ENCODE measurements around the gene TFB1M.
"Not testable (repeated sequence)": the region's sequence is repeated elsewhere in the genome, so short reads cannot be mapped to it uniquely, and the experiment has no call there.

TFB1M gene

GRCh38 chr6:155297669-155298068, 16.6 kb downstream of the TFB1M start:
- DNase-seq (ENCODE audit: low spot score), result no peak

- no peak for DNase-seq (ENCODE audit: low spot score)
Measured at GRCh38 chr6:155292711-155293110, 21.6 kb downstream of the TFB1M start.

- no peak for DNase-seq (ENCODE audit: low spot score)
Measured at GRCh38 chr6:155291291-155291690, 23.0 kb downstream of the TFB1M start.

- DNase-seq (ENCODE audit: low spot score), result no peak
Measured at GRCh38 chr6:155290491-155290890, 23.8 kb downstream of the TFB1M start.

- DNase-seq (ENCODE audit: low spot score), result no peak
Measured at GRCh38 chr6:155287762-155288161, 26.5 kb downstream of the TFB1M start.

GRCh38 chr6:155284775-155285174, 29.5 kb downstream of the TFB1M start:
- DNase-seq (ENCODE audit: low spot score), result no peak

GRCh38 chr6:155278319-155279049, 35.8 kb downstream of the TFB1M start:
- DNase-seq (ENCODE audit: low spot score), result no peak

- DNase-seq (ENCODE audit: low spot score), result no peak
Measured at GRCh38 chr6:155276638-155277037, 37.6 kb downstream of the TFB1M start.

- DNase-seq (ENCODE audit: low spot score), result no peak
Measured at GRCh38 chr6:155275808-155276480, 38.3 kb downstream of the TFB1M start.

GRCh38 chr6:155274533-155274932, 39.8 kb downstream of the TFB1M start:
- no peak for DNase-seq (ENCODE audit: low spot score)

- no peak for DNase-seq (ENCODE audit: low spot score)
Measured at GRCh38 chr6:155274106-155274505, 40.2 kb downstream of the TFB1M start.

GRCh38 chr6:155273431-155273830, 40.9 kb downstream of the TFB1M start:
- no peak for DNase-seq (ENCODE audit: low spot score)

GRCh38 chr6:155272353-155273232, 41.7 kb downstream of the TFB1M start:
- no peak for DNase-seq (ENCODE audit: low spot score)

GRCh38 chr6:155271145-155271544, 43.1 kb downstream of the TFB1M start:
- DNase-seq (ENCODE audit: low spot score), result no peak

- no peak for DNase-seq (ENCODE audit: low spot score)
Measured at GRCh38 chr6:155270561-155271091, 43.7 kb downstream of the TFB1M start.

GRCh38 chr6:155269765-155270164, 44.5 kb downstream of the TFB1M start:
- no peak for DNase-seq (ENCODE audit: low spot score)

GRCh38 chr6:155268088-155268867, 46.0 kb downstream of the TFB1M start:
- DNase-seq (ENCODE audit: low spot score), result not testable (repeated sequence)

- no peak for DNase-seq (ENCODE audit: low spot score)
Measured at GRCh38 chr6:155267411-155267810, 46.9 kb downstream of the TFB1M start.

GRCh38 chr6:155265843-155266535, 48.3 kb downstream of the TFB1M start:
- DNase-seq (ENCODE audit: low spot score), result no peak

GRCh38 chr6:155264693-155265320, 49.5 kb downstream of the TFB1M start:
- no peak for DNase-seq (ENCODE audit: low spot score)
